ENCODE results near the gene WASL. TPM values are rescaled to one million over a fixed set of nuclear protein-coding genes. Genes with fewer than 3 reads are reported as not detected.

The WASL gene
- total RNA-seq, 2 donors from 2014 or later: 37.2 to 43.5 TPM

GRCh38 chr7:123709525-123709924 lies 39.3 kb downstream of the WASL start:
- TF ChIP-seq CTCF (IDR thresholded peaks at IDR 0.05): no peak
- Histone ChIP-seq H3K36me3 (peaks cover 9% of the 10 kb centered on the region), H3K4me1 (ENCODE audit: control insufficient read depth in 1 of 2, low read depth in 2 of 2) (peaks cover 7 to 12% of the 10 kb centered on the region in 2 donors), H3K27me3 (replicated peaks; ENCODE audit: insufficient read depth) (no peaks in the 10 kb centered on the region), H3K4me3 (no peak overlapping the region), H3K27ac (no peak overlapping the region), H3K9me3 (no peaks in the 10 kb centered on the region)
- no peak for ATAC-seq (ENCODE audit: insufficient number of reproducible peaks, low FRiP score, low read depth)
- DNase-seq (ENCODE audit: low spot score): no peak

- H3K4me3 ChIP-seq: no peak overlapping the region
- ATAC-seq (ENCODE audit: insufficient number of reproducible peaks, low FRiP score, low read depth): no peak
- no peak for TF ChIP-seq CTCF (IDR thresholded peaks at IDR 0.05)
- no peaks in the 10 kb centered on the region for H3K4me1 ChIP-seq (ENCODE audit: control insufficient read depth in 1 of 2, low read depth in 2 of 2)
- no peak overlapping the region for H3K27ac ChIP-seq
- H3K27me3 ChIP-seq (replicated peaks; ENCODE audit: insufficient read depth): no peaks in the 10 kb centered on the region
- no peak for DNase-seq (ENCODE audit: low spot score)
- peaks cover 12% of the 10 kb centered on the region for H3K36me3 ChIP-seq
- H3K9me3 ChIP-seq: no peaks in the 10 kb centered on the region
Measured at GRCh38 chr7:123705211-123705901, 43.4 kb downstream of the WASL start.

- Histone ChIP-seq H3K4me3 (no peak overlapping the region), H3K9me3 (no peaks in the 10 kb centered on the region), H3K4me1 (ENCODE audit: control insufficient read depth in 1 of 2, low read depth in 2 of 2) (peaks cover 6 to 11% of the 10 kb centered on the region in 2 donors), H3K36me3 (peaks cover 7% of the 10 kb centered on the region), H3K27ac (no peak overlapping the region), H3K27me3 (replicated peaks; ENCODE audit: insufficient read depth) (no peaks in the 10 kb centered on the region)
- no peak for ATAC-seq (ENCODE audit: insufficient number of reproducible peaks, low FRiP score, low read depth)
- no peak for TF ChIP-seq CTCF (IDR thresholded peaks at IDR 0.05)
- DNase-seq (ENCODE audit: low spot score): no peak
Measured at GRCh38 chr7:123695944-123696677, 52.7 kb downstream of the WASL start.

GRCh38 chr7:123692471-123692877 lies 56.3 kb downstream of the WASL start:
- H3K4me1 ChIP-seq (ENCODE audit: control insufficient read depth in 1 of 2, low read depth in 2 of 2): peaks cover 6 to 11% of the 10 kb centered on the region in 2 donors
- peaks cover 19% of the 10 kb centered on the region for H3K36me3 ChIP-seq
- no peak for DNase-seq (ENCODE audit: low spot score)
- ATAC-seq (ENCODE audit: insufficient number of reproducible peaks, low FRiP score, low read depth): no peak
- no peaks in the 10 kb centered on the region for H3K27me3 ChIP-seq (replicated peaks; ENCODE audit: insufficient read depth)
- no peaks in the 10 kb centered on the region for H3K9me3 ChIP-seq
- no peak for TF ChIP-seq CTCF (IDR thresholded peaks at IDR 0.05)
- no peak overlapping the region for H3K27ac ChIP-seq
- no peak overlapping the region for H3K4me3 ChIP-seq

GRCh38 chr7:123690550-123690949 lies 58.3 kb downstream of the WASL start:
- no peak for DNase-seq (ENCODE audit: low spot score)
- no peak for ATAC-seq (ENCODE audit: insufficient number of reproducible peaks, low FRiP score, low read depth)
- H3K27ac ChIP-seq: no peak overlapping the region
- H3K4me1 ChIP-seq (ENCODE audit: control insufficient read depth in 1 of 2, low read depth in 2 of 2): peaks cover 2% of the 10 kb centered on the region in 2 donors
- no peak overlapping the region for H3K4me3 ChIP-seq
- no peaks in the 10 kb centered on the region for H3K27me3 ChIP-seq (replicated peaks; ENCODE audit: insufficient read depth)
- no peak for TF ChIP-seq CTCF (IDR thresholded peaks at IDR 0.05)
- H3K9me3 ChIP-seq: no peaks in the 10 kb centered on the region
- H3K36me3 ChIP-seq: peaks cover 19% of the 10 kb centered on the region
